ENCODE results near the gene GALNT17. TPM values are rescaled to one million over a fixed set of nuclear protein-coding genes. Genes with fewer than 3 reads are reported as not detected.
A peak's percentile ranks its signal among the peaks of the same experiment; 100 is the strongest.

The GALNT17 gene
- total RNA-seq, 4 donors from 2014 or later = 66.0 to 97.9 (median 76.0) TPM

- no peak for TF ChIP-seq EP300 (IDR thresholded peaks at IDR 0.05)
- no peak for TF ChIP-seq CTCF (IDR thresholded peaks at IDR 0.05)
- TF ChIP-seq POLR2A (IDR thresholded peaks at IDR 0.05) = no peak
- H3K27me3 ChIP-seq = no peaks in the 10 kb centered on the region
- H3K4me3 ChIP-seq = no peak overlapping the region
- DNase-seq (ENCODE audit: low spot score in 2 of 2) = no peak
- WGBS, 2 donors = 46 to 47% methylated on average over 4 of the region's 4 CpGs
- peaks cover 0 to 19% (median 0%) of the 10 kb centered on the region in 4 donors for H3K4me1 ChIP-seq
- no peaks in the 10 kb centered on the region for H3K36me3 ChIP-seq
- H3K9me3 ChIP-seq = peaks cover 0 to 14% (median 2%) of the 10 kb centered on the region in 4 donors
- H3K27ac ChIP-seq = peak overlapping the region in 2 of 4 donors; percentile 24 to 46
Observed at GRCh38 chr7:71182438-71182935, 50.5 kb downstream of the GALNT17 start.

GRCh38 chr7:71184136-71184535 lies 52.2 kb downstream of the GALNT17 start:
- Histone ChIP-seq H3K27me3 (no peaks in the 10 kb centered on the region), H3K9me3 (peaks cover 0 to 3% (median 0%) of the 10 kb centered on the region in 4 donors), H3K36me3 (no peaks in the 10 kb centered on the region), H3K4me1 (peaks cover 0 to 19% (median 0%) of the 10 kb centered on the region in 4 donors), H3K4me3 (no peak overlapping the region), H3K27ac (no peak overlapping the region)
- WGBS, 2 donors = 86 to 87% methylated on average over 5 of the region's 5 CpGs
- DNase-seq (ENCODE audit: low spot score in 2 of 2) = no peak
- TF ChIP-seq EP300 (IDR thresholded peaks at IDR 0.05) (no peak), POLR2A (IDR thresholded peaks at IDR 0.05) (no peak), CTCF (IDR thresholded peaks at IDR 0.05) (no peak)

- H3K27ac ChIP-seq = no peak overlapping the region
- H3K36me3 ChIP-seq = no peaks in the 10 kb centered on the region
- H3K9me3 ChIP-seq = peaks cover 0 to 6% (median 0%) of the 10 kb centered on the region in 4 donors
- WGBS, 2 donors = 84 to 100% methylated on average over 1 of the region's 1 CpG
- DNase-seq (ENCODE audit: low spot score in 2 of 2) = no peak
- no peak for TF ChIP-seq POLR2A (IDR thresholded peaks at IDR 0.05)
- TF ChIP-seq CTCF (IDR thresholded peaks at IDR 0.05) = no peak
- TF ChIP-seq EP300 (IDR thresholded peaks at IDR 0.05) = no peak
- H3K27me3 ChIP-seq = no peaks in the 10 kb centered on the region
- no peak overlapping the region for H3K4me3 ChIP-seq
- peaks cover 0 to 19% (median 0%) of the 10 kb centered on the region in 4 donors for H3K4me1 ChIP-seq
Observed at GRCh38 chr7:71184609-71185008, 52.7 kb downstream of the GALNT17 start.

- H3K4me1 ChIP-seq = peaks cover 0 to 19% (median 0%) of the 10 kb centered on the region in 4 donors
- peak overlapping the region in 2 of 4 donors; percentile 30 to 42 for H3K27ac ChIP-seq
- 57 to 72% methylated on average over 4 of the region's 4 CpGs for WGBS, 2 donors
- H3K9me3 ChIP-seq = peaks cover 0 to 6% (median 0%) of the 10 kb centered on the region in 4 donors
- no peak for DNase-seq (ENCODE audit: low spot score in 2 of 2)
- H3K27me3 ChIP-seq = no peaks in the 10 kb centered on the region
- TF ChIP-seq CTCF (IDR thresholded peaks at IDR 0.05) (no peak), EP300 (IDR thresholded peaks at IDR 0.05) (no peak), POLR2A (IDR thresholded peaks at IDR 0.05) (no peak)
- no peaks in the 10 kb centered on the region for H3K36me3 ChIP-seq
- no peak overlapping the region for H3K4me3 ChIP-seq
Observed at GRCh38 chr7:71186535-71187057, 54.7 kb downstream of the GALNT17 start.

- TF ChIP-seq CTCF (IDR thresholded peaks at IDR 0.05) = no peak
- no peak for TF ChIP-seq EP300 (IDR thresholded peaks at IDR 0.05)
- no peak for TF ChIP-seq POLR2A (IDR thresholded peaks at IDR 0.05)
- DNase-seq (ENCODE audit: low spot score in 2 of 2) = no peak
- WGBS, 2 donors = 72 to 75% methylated on average over 6 of the region's 6 CpGs
Observed at GRCh38 chr7:71191771-71192170, 59.8 kb downstream of the GALNT17 start.

More at GRCh38 chr7:71191771-71192170, 59.8 kb downstream of the GALNT17 start:
- Histone ChIP-seq H3K4me1 (peaks cover 0 to 2% (median 0%) of the 10 kb centered on the region in 4 donors), H3K27me3 (no peaks in the 10 kb centered on the region), H3K36me3 (no peaks in the 10 kb centered on the region), H3K27ac (no peak overlapping the region), H3K9me3 (peaks cover 0 to 10% (median 0%) of the 10 kb centered on the region in 4 donors), H3K4me3 (no peak overlapping the region)
